NCI-H526 (cell line): ENCODE measurements around the gene LDB2.
A peak's percentile ranks its signal among the peaks of the same experiment; 100 is the strongest.
"Not testable (repeated sequence)": the region's sequence is repeated elsewhere in the genome, so short reads cannot be mapped to it uniquely, and the experiment has no call there.

Experiments used
- DNase-seq, 2 experiments: peaks; one replicate each; lab custom pipeline; 2025; lab: John Stamatoyannopoulos, UW

The LDB2 gene

DNA sequence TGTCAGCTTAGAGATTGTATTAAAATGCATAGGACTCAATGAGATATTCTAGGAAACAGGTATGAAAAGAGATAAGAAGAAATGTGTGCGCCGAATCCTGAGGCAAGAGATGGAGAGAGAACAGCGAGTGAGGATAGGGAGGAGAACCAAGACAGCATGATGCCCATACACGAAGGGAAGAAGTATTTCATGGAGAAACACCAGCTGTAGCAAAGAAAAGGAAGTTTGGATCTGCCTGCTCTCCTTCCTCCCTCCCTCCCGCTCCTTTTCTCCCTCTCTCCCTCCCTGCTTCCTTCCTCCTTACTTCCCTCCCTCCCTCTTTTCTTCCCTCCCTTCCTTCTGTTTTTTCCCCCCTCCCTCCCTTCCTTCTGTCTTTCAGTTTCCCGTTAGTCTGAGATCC, 353.6 kb downstream of the LDB2 start:
- no peak for DNase-seq

- DNase-seq = no peak
Observed at GRCh38 chr4:16544251-16544721, 354.2 kb downstream of the LDB2 start.

GRCh38 chr4:16537926-16538325, 360.5 kb downstream of the LDB2 start:
- DNase-seq = no peak

GRCh38 chr4:16532240-16532970, 366.0 kb downstream of the LDB2 start:
- DNase-seq = no peak

- DNase-seq = no peak
Observed at GRCh38 chr4:16530688-16531635, 367.5 kb downstream of the LDB2 start.

DNA sequence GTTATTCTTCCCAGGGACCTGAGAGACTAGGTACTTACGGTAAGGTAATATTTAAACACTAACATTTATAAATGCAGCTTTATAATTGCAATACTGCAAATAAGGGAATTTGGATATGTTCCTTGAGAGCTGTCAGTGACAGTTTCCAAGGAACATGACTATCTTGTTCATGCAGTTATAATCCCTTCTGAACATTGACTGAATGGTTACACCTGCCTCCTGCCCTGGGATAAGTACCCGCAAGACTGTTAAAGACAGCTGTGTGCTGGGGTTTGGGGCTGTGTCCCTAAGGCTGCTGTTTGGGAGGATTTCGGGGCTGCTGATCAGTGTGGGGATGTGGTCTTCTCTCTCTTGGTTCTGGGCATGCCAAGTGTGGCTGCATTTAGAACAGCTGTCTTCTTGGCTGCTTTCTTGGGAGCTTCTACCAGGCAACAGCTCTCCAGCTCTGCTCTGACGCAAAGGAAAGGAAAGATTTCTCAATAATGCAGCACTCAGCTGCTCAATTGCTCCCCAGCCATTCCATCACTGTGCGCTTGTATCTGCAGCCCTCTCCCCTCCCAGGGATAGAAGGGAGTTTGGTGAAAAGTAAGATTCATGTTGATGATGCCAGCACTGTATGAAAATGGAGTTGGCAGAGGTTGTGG, 373.4 kb downstream of the LDB2 start:
- DNase-seq = no peak

- no peak for DNase-seq
Observed at GRCh38 chr4:16524406-16524805, 374.0 kb downstream of the LDB2 start.

- not testable (repeated sequence) for DNase-seq
Observed at GRCh38 chr4:16523526-16523925, 374.9 kb downstream of the LDB2 start.

GRCh38 chr4:16521156-16521915, 377.1 kb downstream of the LDB2 start:
- DNase-seq = no peak

DNA sequence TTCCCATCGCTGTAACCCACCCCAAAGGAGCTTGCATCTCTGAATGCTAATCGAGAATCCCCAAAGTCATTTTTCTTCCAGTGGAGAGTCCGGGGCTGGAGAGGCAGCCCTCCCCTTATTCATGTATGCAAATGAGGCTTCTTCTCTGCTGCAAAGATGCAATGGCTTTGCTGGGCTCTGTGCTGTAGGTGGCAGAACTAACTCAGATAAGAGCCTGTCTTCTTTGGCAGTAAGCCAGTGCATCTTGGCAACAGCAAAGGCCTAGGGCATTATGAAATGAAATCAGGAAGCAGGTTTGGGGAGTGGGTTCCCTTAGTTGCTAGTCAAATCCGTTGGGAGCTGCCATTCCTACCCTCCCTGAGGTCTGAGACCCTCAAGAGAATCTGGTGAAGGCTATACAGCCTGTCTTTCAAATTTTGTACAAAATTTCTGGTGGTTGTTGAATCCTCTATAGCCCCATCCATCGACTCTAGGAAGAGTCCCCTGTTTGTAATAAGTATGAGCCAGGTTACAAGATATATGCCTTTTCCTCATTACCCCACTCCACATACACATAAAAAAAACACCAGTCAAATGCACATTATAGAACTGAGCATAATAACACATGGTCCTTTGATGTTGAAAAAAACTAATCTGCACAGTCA, 381.5 kb downstream of the LDB2 start:
- DNase-seq = peak; percentile 33 to 68

DNA sequence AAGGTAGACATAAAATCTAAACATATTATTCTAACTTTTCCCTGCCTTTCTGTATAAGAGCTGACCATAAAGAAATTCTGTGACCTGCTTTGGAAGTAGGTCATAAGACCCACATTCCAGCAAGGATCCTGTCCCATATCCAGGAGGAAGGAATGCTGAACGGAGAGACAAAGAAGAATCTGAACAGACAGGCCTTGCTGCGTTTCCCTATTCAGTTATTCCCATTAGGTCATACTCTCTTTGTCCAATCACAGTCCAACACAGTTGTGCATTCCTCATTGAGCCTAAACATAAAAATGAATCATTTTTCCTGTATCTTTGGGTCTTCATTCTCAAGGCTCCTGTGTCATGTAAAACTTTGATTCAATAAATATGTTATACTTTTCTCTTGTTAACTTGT, 384.6 kb downstream of the LDB2 start:
- DNase-seq = no peak

- no peak for DNase-seq
Observed at GRCh38 chr4:16508968-16509367, 389.5 kb downstream of the LDB2 start.

DNA sequence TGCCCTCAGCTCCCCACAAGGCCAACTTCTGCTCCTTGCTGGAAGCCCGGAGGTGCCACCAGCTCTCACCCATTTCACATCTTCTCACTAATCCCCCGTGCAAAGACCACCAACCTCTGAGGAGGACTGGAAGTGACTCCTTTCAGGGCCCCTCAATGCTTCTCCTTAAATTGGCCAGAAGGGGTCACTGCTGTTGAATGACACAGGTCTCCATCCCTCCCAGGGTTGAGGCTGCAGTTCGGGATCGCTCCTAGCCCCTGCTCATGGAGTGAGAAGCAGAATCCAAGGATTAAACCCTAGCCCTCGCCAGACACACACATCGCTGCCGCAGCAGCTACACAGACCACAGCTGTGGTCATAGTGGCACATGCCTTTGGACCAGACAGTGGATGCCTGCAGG, 392.7 kb downstream of the LDB2 start:
- DNase-seq = no peak

DNA sequence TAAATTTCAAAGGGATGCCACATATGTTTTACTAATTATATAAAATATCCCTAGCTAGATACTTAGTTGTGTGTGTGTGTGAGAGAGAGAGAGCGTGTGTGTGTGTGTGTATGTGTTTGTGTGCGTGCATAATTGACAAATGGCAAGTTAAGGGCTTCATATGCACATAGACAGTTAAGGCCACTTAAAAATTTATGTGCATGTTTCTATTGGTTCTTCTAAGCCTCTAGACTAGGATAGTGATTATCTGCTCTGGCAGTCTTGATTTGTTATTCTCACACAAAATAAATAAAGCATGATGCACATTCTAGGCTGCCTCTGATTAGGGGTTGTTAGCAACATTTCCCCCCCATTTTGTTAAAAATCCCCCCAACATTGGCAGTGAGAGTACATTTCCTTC, 393.2 kb downstream of the LDB2 start:
- no peak for DNase-seq

GRCh38 chr4:16503421-16504100, 394.9 kb downstream of the LDB2 start:
- DNase-seq = no peak

GRCh38 chr4:16498978-16499377, 399.5 kb downstream of the LDB2 start:
- DNase-seq = no peak

- DNase-seq = no peak
Observed at GRCh38 chr4:16496501-16496900, 401.9 kb downstream of the LDB2 start.

- no peak for DNase-seq
Observed at GRCh38 chr4:16492872-16493271, 405.6 kb downstream of the LDB2 start.

GRCh38 chr4:16489226-16489625, 409.2 kb downstream of the LDB2 start:
- no peak for DNase-seq

- no peak for DNase-seq
Observed at GRCh38 chr4:16488084-16488483, 410.4 kb downstream of the LDB2 start.

DNA sequence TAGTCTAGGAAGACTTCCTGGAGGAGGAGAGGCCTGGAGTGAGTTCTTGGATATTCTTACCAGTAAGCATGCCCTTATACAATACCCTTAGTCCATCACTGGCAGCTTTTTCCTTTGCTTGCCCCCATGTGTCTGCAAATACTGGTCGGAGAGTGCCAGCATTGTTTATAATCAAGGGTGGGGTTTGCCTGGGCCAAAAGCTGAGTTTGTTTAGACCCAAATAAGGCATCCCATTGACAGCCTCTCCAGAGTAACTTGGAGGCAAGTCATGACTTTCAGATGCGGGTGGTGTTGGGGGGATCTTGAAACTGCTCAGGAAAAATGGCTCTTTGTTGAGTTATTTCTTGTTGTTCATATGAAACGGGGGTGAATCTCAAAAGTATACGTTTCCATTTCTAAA, 413.7 kb downstream of the LDB2 start:
- no peak for DNase-seq
